Measurements from ENCODE around the gene RAB13.
"Not testable (repeated sequence)": the region's sequence is repeated elsewhere in the genome, so short reads cannot be mapped to it uniquely, and the experiment has no call there.

The RAB13 gene

GRCh38 chr1:153985941-153986761 is at the start of gene RAB13:
Gene RAB13 (minus strand): TSS chr1:153986339. CDS start chr1:153986236, 103 bp downstream.
- no peak for DNase-seq (ENCODE audit: low read depth)

DNA sequence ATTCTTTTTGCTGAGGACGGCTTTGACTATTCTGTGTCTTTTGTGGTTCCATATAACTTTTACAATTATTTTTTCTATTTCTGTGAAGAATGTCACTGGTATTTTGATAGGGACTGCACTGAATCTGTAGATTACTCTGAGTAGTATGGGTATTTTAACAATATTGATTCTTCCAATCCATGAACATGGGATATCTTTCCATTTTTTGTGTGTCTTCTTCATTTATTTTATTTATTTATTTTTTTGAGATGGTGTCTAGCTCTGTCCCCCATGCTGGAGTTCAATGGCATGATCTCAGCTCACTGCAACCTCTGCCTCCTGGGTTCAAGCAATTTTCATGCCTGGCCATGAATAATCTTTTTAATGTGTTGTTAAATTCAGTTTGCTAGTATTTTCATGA is 47.6 kb upstream of the RAB13 start:
- not testable (repeated sequence) for DNase-seq (ENCODE audit: low read depth)

GRCh38 chr1:154019940-154020339 is 33.8 kb upstream of the RAB13 start:
- DNase-seq (ENCODE audit: low read depth), result no peak

DNA sequence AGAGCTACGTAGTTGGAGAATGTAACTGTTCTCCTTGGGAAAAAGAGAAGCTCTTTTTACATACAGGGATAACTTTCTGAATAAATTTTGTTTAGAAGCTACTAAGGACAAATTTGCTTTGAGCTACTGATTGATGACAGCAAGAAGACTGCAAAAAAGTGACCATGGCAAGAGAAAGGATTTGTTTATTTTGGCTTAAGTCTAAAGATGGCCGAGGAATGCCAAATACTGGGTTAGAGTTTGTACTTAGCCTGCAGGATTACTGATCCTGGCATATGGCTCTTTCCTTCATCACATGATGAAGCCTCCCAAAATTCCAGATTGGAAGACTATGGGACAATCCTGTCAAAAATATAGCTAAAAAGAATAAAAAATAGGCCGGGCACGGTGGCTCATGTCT is 33.1 kb upstream of the RAB13 start:
- DNase-seq (ENCODE audit: low read depth), result no peak

DNA sequence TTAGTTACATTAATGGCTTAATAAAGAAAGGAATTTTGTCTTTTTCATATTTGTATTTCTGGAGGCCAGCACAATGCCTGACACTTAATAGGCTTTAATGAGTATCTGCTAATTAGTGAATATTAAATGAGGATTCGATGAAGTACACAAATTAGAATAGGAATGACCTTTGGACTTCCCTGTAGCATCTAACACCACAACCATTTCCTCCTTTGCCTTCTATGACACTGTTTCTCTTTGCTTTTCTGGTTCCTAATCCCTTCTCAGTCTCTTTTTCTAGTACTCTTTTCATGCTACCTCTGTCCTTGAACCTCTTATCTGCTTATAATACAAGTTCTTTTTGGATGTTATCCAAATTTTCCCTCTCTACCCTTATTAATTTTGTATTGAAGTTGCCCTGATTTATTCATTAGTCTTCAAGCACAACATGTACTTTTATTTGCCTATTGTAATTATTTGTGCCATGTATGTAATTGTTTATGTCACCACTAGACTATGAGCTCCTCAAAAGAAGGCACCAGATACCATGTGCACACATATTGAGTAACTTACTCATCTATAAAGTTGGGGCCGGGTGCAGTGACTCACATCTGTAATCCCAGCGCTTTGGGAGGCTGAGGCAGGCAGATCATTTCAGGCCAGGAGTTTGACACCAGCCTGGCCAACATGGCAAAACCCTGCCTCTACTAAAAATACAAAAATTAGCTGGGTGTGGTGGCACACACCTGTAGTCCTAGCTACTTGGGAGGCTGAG is 28.2 kb upstream of the RAB13 start:
- no peak for DNase-seq (ENCODE audit: low read depth)

DNA sequence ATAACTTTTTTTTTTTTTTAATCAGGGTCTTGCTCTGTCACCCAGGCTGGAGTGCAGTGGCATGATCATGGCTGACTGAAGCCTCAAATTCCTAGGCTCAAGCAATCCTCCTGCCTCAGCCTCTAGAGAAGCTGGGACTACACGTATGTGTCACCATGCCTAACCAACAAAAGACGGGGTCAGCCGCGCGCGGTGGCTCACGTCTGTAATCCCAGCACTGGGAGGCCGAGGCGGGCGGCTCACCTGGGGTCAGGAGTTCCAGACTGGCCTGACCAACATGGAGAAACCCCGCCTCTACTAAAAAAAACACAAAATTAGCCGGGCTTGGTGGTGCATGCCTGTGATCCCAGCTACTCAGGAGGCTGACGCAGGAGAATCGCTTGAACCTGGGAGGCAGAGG is 26.4 kb upstream of the RAB13 start:
- not testable (repeated sequence) for DNase-seq (ENCODE audit: low read depth)

GRCh38 chr1:154012129-154012528 is 26.0 kb upstream of the RAB13 start:
- DNase-seq (ENCODE audit: low read depth), result no peak

DNA sequence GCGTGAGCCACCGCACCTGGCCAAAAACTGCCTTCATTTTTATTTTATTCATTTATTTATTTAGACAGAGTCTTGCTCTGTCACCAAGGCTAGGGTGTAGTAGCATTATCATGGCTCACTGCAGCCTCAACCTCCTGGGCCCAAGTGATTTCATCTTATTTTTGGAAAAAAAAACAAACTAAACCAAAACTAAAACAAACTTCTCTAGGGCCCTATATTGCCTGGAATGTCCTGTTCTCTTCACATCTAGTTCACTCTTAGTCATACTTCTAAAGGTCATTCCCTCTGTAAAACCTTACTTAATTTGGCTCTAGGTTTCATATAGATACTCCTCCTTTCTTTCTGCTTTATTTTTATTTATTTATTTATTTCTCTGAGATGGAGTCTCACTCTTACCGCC is 20.0 kb upstream of the RAB13 start:
- DNase-seq (ENCODE audit: low read depth), result no peak

GRCh38 chr1:154000420-154000819 is 14.3 kb upstream of the RAB13 start:
- DNase-seq (ENCODE audit: low read depth), result no peak

GRCh38 chr1:153996882-153997281 is 10.7 kb upstream of the RAB13 start:
- DNase-seq (ENCODE audit: low read depth), result not testable (repeated sequence)

- DNase-seq (ENCODE audit: low read depth), result no peak
Observed at GRCh38 chr1:153995640-153996039, 9.5 kb upstream of the RAB13 start.

GRCh38 chr1:153995202-153995601 is 9.1 kb upstream of the RAB13 start:
- DNase-seq (ENCODE audit: low read depth), result no peak

- DNase-seq (ENCODE audit: low read depth), result no peak
Observed at GRCh38 chr1:153991806-153992205, 5.7 kb upstream of the RAB13 start.

GRCh38 chr1:153991151-153991630 is 5.1 kb upstream of the RAB13 start:
- DNase-seq (ENCODE audit: low read depth), result no peak

- DNase-seq (ENCODE audit: low read depth), result peak; percentile 82
Observed at GRCh38 chr1:153990468-153991150, 4.5 kb upstream of the RAB13 start, which contains the start of gene RPS27. Gene RPS27 (plus strand): TSS chr1:153990762. CDS start chr1:153990797, 35 bp downstream.

DNA sequence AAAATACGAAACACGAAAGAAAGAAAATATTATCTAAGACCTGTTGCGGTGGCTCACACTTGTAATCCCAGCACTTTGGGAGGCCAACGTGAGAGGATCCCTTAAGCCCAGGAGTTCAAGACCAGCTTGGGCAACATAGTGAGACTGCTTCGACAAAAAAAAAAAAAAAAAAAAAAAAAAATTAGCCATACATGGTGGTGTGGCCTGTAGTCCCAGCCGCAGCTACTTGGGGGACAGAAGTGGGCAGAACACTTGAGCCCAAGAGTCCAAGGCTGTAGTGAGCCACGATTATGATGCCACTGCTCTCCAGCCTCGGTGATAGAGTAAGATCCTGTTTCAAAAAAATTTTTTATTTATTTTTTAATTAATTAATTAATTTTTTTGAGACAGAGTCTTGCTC is 1.5 kb upstream of the RAB13 start:
- no peak for DNase-seq (ENCODE audit: low read depth)

DNA sequence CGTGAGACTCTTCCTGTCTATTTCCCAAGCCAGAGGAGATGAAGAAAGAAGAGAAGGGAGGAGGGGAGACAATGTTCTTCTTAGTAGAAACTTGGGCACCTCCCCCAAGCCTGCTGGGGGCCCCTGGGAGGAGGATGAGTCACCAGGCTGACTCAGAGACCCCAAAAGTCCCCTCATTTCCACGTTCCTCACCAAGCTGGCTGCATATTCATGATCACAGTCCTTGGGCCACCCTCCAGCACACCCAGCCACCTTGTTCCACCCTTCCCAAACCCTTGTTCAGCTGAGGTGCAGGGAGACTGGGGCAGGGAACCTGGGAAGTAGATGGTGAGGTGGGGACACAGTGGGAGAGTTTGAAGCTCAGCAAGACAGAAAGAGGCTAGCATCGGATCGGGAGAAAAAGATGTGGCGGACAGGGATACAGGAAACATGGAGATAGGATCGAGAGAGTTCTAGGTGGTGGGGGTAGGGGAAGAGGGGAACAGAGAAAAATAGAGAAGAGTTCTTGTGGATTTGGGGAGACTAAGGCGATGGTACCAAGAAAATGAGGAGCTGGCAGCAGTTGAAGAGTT is 712 bp downstream of the RAB13 start:
- no peak for DNase-seq (ENCODE audit: low read depth)

DNA sequence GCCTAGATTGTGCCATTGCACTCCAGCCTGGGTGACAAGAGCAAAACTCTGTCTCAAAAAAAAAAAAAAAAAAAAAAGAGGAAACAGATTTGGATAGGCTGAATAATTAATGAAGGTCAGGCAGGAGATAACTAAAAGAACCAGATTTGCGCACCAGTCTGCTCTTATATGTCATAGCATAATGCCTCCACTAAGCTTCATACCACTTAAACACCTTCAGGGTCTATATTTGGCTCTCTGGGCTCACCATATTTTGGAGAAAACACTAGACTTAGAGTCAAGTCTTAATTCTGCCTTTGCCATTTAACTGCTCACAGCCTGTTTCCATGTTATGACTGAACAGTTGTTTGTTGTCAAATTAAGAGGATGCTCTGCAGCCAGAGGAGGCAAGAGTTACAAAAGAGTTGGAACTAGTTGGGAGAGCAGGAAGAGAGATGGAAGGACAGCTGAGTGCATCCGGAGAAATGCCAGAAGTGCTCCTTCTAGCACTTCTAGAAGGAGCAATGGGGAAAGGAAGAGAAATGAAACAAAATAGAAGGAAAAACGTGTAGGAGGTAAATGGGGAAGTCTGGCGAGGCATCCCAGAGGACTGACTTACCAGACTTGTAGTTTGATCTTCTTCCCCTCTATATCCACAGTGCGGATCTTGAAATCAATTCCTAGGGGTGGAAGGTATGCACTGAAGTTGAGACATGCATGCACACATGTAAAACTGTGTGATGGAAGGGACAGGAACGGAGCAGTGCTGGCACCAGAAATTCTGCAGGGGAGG is 1.8 kb downstream of the RAB13 start:
- DNase-seq (ENCODE audit: low read depth), result no peak

DNA sequence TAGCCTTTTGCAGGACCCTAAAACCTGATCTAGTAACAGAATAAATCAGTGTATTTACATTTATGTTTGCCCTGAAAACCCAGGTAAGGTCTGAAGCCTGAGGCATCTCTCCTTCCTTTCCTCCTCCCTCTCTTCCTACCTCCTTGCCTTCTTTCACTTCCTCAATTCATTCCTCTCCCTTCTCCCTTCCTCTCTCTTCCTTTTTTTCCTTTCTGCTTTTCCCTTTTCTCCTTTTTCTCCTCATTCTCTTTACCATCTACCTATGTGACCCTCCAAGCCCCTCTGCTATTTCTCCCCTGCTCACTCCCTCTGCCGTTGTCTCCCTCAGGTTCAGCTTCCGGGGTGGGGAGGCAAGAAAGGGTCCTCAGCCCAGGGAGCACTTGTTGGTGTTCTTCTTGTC is 4.4 kb downstream of the RAB13 start:
- not testable (repeated sequence) for DNase-seq (ENCODE audit: low read depth)

DNA sequence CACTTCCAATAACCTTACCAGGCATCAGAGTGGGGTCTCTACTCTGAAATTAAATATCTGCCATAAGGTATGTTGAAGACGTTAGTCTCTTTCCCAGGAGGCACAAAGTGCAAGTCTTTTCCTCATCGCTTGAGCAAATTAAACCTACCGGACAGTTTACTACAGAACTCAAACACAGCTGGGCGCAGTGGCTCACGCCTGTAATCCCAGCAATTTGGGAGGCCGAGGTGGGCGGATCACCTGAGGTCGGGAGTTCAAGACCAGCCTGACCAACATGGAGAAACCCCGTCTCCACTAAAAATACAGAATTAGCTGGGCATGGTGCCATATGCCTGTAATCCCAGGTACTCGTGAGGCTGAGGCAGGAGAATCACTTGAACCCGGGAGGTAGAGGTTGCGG is 7.0 kb downstream of the RAB13 start:
- not testable (repeated sequence) for DNase-seq (ENCODE audit: low read depth)

DNA sequence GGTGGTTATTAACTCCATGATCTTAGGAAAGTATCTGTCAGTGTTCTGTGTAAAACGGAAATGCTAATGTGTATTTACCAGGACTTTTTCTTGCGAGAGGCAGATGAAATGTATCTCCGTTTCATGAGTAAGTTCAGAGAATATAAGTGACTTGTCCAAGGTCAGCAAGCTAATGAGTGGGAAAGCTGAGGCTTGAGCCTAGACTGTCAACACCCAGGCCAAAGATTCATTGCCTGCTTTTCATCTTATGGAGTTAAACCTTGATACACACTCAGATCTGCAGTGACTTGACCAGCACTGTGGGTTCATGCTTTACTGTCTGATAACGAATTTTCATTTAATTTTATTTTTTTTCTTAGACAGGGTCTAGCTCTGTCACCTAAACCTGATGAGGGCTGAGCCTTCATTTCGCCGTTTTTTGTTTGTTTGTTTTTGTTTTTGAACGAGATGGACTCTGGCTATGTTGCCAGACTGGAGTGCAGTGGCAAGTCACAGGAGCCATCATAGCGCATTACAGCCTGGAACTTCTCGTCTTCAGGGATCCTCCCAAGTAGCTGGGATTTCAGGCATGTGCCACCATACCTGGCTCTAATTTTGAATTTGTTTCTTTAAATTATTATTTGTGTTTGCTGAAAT is 7.7 kb downstream of the RAB13 start:
- no peak for DNase-seq (ENCODE audit: low read depth)

Data from stimulated activated CD8-positive, alpha-beta memory T cell treated with anti-CD3 and anti-CD28 coated beads, Interleukin-12 subunit alpha, Interleukin-12 subunit beta, amount 100 ng/mL, for 1 hour (primary cell).